HUES6 (cell line): Measurements from ENCODE around the gene TUNAR.
A peak's percentile ranks its signal among the peaks of the same experiment; 100 is the strongest.
"Not testable (repeated sequence)": the region's sequence is repeated elsewhere in the genome, so short reads cannot be mapped to it uniquely, and the experiment has no call there.

Experiments
- H3K27ac ChIP-seq: 2 replicates; pipeline ENCODE4 v1.7.0; 2013; ENCODE audit warnings: low read depth, mild to moderate bottlenecking, low read length, inconsistent platforms
- H3K27me3 ChIP-seq: 2 replicates; pipeline ENCODE4 v1.6.1; 2013; ENCODE audit warnings: low read length; ENCODE audit not compliant: control insufficient read depth, insufficient read depth
- H3K36me3 ChIP-seq: 2 replicates; pipeline ENCODE4 v1.6.1; 2013; ENCODE audit warnings: low read length; ENCODE audit not compliant: control insufficient read depth, insufficient read depth
- H3K4me1 ChIP-seq: 2 replicates; pipeline ENCODE4 v1.6.1; 2013; ENCODE audit warnings: low read length; ENCODE audit not compliant: control insufficient read depth, insufficient read depth
- H3K4me3 ChIP-seq: 2 replicates; pipeline ENCODE4 v1.5.1; 2013; ENCODE audit warnings: low read depth, low read length
- H3K9ac ChIP-seq: one replicate; pipeline ENCODE4 v1.6.1; 2013; ENCODE audit warnings: mild to moderate bottlenecking, low read length
- H3K9me3 ChIP-seq: 2 replicates; pipeline ENCODE4 v1.6.1; 2013; ENCODE audit warnings: low read depth, low read length; ENCODE audit not compliant: control insufficient read depth, insufficient read depth

The TUNAR gene

GRCh38 chr14:95968048-95968447 lies 91.4 kb downstream of the TUNAR start:
- not testable (repeated sequence) for H3K36me3 ChIP-seq, H3K9ac ChIP-seq, H3K27me3 ChIP-seq, H3K4me3 ChIP-seq
- H3K9me3 ChIP-seq: peaks cover 34% of the 10 kb centered on the region
- H3K27ac ChIP-seq: peak overlapping the region; percentile 69; the same call in 1 of the 2 replicates
- H3K4me1 ChIP-seq: peaks cover 16% of the 10 kb centered on the region; the same call in 1 of the 2 replicates
